DND-41 (cell line): ENCODE measurements around the gene IRF3.

Source experiments
- EZH2 ChIP-seq: IDR thresholded peaks from 3 replicates; pipeline ENCODE4 v1.6.1; 2012; ENCODE audit warnings: borderline replicate concordance, low read depth, mild to moderate bottlenecking, moderate library complexity, low read length, inconsistent platforms; ENCODE audit not compliant: severe bottlenecking
- TF ChIP-seq, protein P1 (sequence below): IDR thresholded peaks from 2 replicates; pipeline ENCODE4 v1.5.1; 2012; ENCODE audit warnings: borderline replicate concordance, low read length, moderate library complexity, mild to moderate bottlenecking; ENCODE audit not compliant: poor library complexity, severe bottlenecking; ENCODE audit errors: extremely low read depth

DNA sequence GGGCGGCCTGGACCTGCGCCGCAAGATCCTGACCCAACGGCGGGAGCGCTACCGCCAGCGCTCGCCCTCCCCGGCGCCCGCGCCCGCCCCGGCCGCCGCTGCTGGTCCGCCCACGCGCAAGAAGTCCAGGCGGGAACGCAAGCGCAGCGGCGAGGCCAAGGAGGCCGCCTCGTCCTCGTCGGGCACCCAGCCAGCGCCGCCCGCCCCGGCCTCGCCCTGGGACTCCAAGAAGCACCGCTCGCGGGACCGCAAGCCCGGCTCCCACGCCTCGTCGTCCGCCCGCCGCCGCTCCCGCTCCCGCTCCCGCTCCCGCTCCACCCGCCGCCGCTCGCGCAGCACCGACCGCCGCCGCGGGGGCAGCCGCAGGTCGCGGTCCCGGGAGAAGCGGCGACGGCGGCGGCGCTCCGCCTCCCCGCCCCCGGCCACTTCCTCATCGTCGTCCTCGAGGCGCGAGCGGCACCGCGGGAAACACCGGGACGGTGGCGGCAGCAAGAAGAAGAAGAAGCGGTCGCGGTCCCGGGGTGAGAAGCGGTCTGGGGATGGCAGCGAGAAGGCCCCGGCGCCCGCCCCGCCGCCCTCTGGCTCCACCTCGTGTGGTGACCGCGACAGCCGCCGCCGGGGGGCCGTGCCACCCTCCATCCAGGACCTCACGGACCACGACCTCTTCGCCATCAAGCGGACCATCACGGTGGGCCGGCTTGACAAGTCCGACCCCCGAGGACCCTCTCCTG is 13.7 kb downstream of the IRF3 start:
- TF ChIP-seq, protein P1, sequence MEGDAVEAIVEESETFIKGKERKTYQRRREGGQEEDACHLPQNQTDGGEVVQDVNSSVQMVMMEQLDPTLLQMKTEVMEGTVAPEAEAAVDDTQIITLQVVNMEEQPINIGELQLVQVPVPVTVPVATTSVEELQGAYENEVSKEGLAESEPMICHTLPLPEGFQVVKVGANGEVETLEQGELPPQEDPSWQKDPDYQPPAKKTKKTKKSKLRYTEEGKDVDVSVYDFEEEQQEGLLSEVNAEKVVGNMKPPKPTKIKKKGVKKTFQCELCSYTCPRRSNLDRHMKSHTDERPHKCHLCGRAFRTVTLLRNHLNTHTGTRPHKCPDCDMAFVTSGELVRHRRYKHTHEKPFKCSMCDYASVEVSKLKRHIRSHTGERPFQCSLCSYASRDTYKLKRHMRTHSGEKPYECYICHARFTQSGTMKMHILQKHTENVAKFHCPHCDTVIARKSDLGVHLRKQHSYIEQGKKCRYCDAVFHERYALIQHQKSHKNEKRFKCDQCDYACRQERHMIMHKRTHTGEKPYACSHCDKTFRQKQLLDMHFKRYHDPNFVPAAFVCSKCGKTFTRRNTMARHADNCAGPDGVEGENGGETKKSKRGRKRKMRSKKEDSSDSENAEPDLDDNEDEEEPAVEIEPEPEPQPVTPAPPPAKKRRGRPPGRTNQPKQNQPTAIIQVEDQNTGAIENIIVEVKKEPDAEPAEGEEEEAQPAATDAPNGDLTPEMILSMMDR, result no peak
- no peak for TF ChIP-seq EZH2
